GM23338 (cell line): ENCODE measurements around the gene LRRC26. TPM values are rescaled to one million over a fixed set of nuclear protein-coding genes. Genes with fewer than 3 reads are reported as not detected.

Experiments used
- ATAC-seq: fragments of 200-7000 bp; cut with Tn5 transposase; 3 replicates; pipeline ENCODE4 v1.9.1; 2020
- DNase-seq: peaks from one replicate; pipeline ENCODE4 v3.0.0-alpha.2; 2015; ENCODE audit warnings: low spot score
- H2AFZ ChIP-seq: fragments of 200-600 bp; sonication (generic); 2 replicates; pipeline ENCODE4 v1.8.0; 2016; ENCODE audit warnings: antibody characterized with exemption, mild to moderate bottlenecking, moderate library complexity
- H3F3A ChIP-seq: fragments of 200-600 bp; sonication (generic); replicated peaks from 2 replicates; pipeline ENCODE4 v1.8.0; 2017; ENCODE audit warnings: antibody characterized with exemption, mixed run types, low read depth
- H3K27ac ChIP-seq: fragments of 200-600 bp; sonication (generic); 2 replicates; pipeline ENCODE4 v1.6.1; 2016; ENCODE audit warnings: low read depth
- H3K27me3 ChIP-seq: fragments of 200-600 bp; sonication (generic); 2 replicates; pipeline ENCODE4 v1.8.0; 2016; ENCODE audit warnings: mild to moderate bottlenecking, mixed run types, moderate library complexity; ENCODE audit not compliant: insufficient read depth
- H3K36me3 ChIP-seq: fragments of 200-600 bp; sonication (generic); 2 replicates; pipeline ENCODE4 v1.8.0; 2016; ENCODE audit warnings: mild to moderate bottlenecking; ENCODE audit not compliant: insufficient read depth
- H3K4me1 ChIP-seq: fragments of 200-600 bp; sonication (generic); 2 replicates; pipeline ENCODE4 v1.8.0; 2016; ENCODE audit warnings: mild to moderate bottlenecking, moderate library complexity; ENCODE audit not compliant: insufficient read depth
- H3K4me2 ChIP-seq: fragments of 200-600 bp; sonication (generic); 2 replicates; pipeline ENCODE4 v1.7.1; 2017; ENCODE audit warnings: mixed run types
- H3K4me3 ChIP-seq: fragments of 200-600 bp; sonication (generic); 2 replicates; pipeline ENCODE4 v1.6.1; 2016; ENCODE audit warnings: mixed run types
- H3K79me2 ChIP-seq: fragments of 200-600 bp; sonication (generic); replicated peaks from 2 replicates; pipeline ENCODE4 v1.8.0; 2017; ENCODE audit warnings: mild to moderate bottlenecking; ENCODE audit not compliant: insufficient read depth
- H3K9me2 ChIP-seq: fragments of 200-600 bp; sonication (generic); 2 replicates; pipeline ENCODE4 v1.8.0; 2017; ENCODE audit not compliant: insufficient read depth
- H4K20me1 ChIP-seq: fragments of 200-600 bp; sonication (generic); replicated peaks from 2 replicates; pipeline ENCODE4 v1.8.0; 2017; ENCODE audit warnings: mild to moderate bottlenecking; ENCODE audit not compliant: insufficient read depth
- H3K27ac Mint-ChIP-seq: 2 replicates; pipeline ENCODE4 v1.8.0; 2020; ENCODE audit warnings: inconsistent platforms, mild to moderate bottlenecking, moderate library complexity, mixed read lengths
- H3K27me3 Mint-ChIP-seq: 3 replicates; pipeline ENCODE4 v1.8.0; 2022; ENCODE audit warnings: low read depth, mild to moderate bottlenecking, moderate library complexity, mixed read lengths, inconsistent platforms; ENCODE audit not compliant: insufficient read depth, poor library complexity
- H3K36me3 Mint-ChIP-seq: 3 replicates; pipeline ENCODE4 v1.8.0; 2021; ENCODE audit warnings: low read depth, mild to moderate bottlenecking, inconsistent platforms, moderate library complexity, mixed read lengths
- H3K4me1 Mint-ChIP-seq: 3 replicates; pipeline ENCODE4 v1.8.0; 2020; ENCODE audit warnings: mild to moderate bottlenecking, inconsistent platforms, mixed read lengths
- H3K4me3 Mint-ChIP-seq: 3 replicates; pipeline ENCODE4 v1.8.0; 2021; ENCODE audit warnings: moderate library complexity, mild to moderate bottlenecking, inconsistent platforms, mixed read lengths
- H3K9me3 Mint-ChIP-seq: 3 replicates; pipeline ENCODE4 v1.8.0; 2020; ENCODE audit warnings: moderate library complexity, mild to moderate bottlenecking, inconsistent platforms, mixed read lengths
- CREB1 ChIP-seq: fragments of 250-450 bp; sonication (Bioruptor Pico); IDR thresholded peaks from 2 replicates; pipeline ENCODE4 v1.5.0; 2020; ENCODE audit warnings: low read depth, mild to moderate bottlenecking, moderate library complexity
- ETS1 ChIP-seq: IDR thresholded peaks from 2 replicates; pipeline ENCODE4 v1.6.1; 2016; ENCODE audit warnings: antibody characterized with exemption
- EZH2 ChIP-seq: fragments of 200-600 bp; sonication (generic); IDR thresholded peaks from one replicate; pipeline ENCODE4 v1.8.0; 2017; ENCODE audit warnings: antibody characterized with exemption, mild to moderate bottlenecking, low read depth; ENCODE audit not compliant: unreplicated experiment
- JUNB ChIP-seq: IDR thresholded peaks from one replicate; pipeline ENCODE4 v1.6.1; 2016; ENCODE audit warnings: antibody characterized with exemption; ENCODE audit not compliant: unreplicated experiment
- NANOG ChIP-seq: IDR thresholded peaks from 2 replicates; pipeline ENCODE4 v1.6.1; 2016; ENCODE audit warnings: antibody characterized with exemption, borderline replicate concordance
- POLR2AphosphoS5 ChIP-seq: IDR thresholded peaks from 2 replicates; pipeline ENCODE4 v1.6.1; 2016; ENCODE audit warnings: antibody characterized with exemption, low read depth
- STAT1 ChIP-seq: IDR thresholded peaks from one replicate; pipeline ENCODE4 v1.6.1; 2016; ENCODE audit warnings: antibody characterized with exemption; ENCODE audit not compliant: unreplicated experiment
- ZNF114 ChIP-seq: fragments of 250-450 bp; sonication (Bioruptor Pico); IDR thresholded peaks from 2 replicates; pipeline ENCODE4 v1.5.0; 2020; ENCODE audit warnings: mild to moderate bottlenecking, moderate library complexity
- ZNF331 ChIP-seq: fragments of 250-450 bp; sonication (Bioruptor Pico); IDR thresholded peaks from 2 replicates; pipeline ENCODE4 v1.5.0; 2020; ENCODE audit warnings: low read depth, mild to moderate bottlenecking, moderate library complexity
- polyA plus RNA-seq: library from polyadenylated mRNA; unstranded; fragments of >200 nt; fragmentation: Nextera tagmentation; extraction: Ambion mirVana; gene quantifications from 2 replicates; pipeline ENCODE4 v1.2.1, GENCODE V29; 2016
- total RNA-seq: library from RNA; depleted of rRNA; stranded (reverse); fragments of >200 nt; shearing (Covaris generic); gene quantifications from 2 replicates; pipeline ENCODE4 v1.2.3, GENCODE V29; 2014
- TF ChIP-seq, protein P1 (sequence below): fragments of 250-450 bp; sonication (Bioruptor Pico); IDR thresholded peaks from 2 replicates; pipeline ENCODE4 v1.5.0; 2020; ENCODE audit warnings: mild to moderate bottlenecking, moderate library complexity

The LRRC26 gene
- total and polyA plus RNA-seq, 2 experiments from 2014 or later: 0.21 to 4.3 TPM

DNA sequence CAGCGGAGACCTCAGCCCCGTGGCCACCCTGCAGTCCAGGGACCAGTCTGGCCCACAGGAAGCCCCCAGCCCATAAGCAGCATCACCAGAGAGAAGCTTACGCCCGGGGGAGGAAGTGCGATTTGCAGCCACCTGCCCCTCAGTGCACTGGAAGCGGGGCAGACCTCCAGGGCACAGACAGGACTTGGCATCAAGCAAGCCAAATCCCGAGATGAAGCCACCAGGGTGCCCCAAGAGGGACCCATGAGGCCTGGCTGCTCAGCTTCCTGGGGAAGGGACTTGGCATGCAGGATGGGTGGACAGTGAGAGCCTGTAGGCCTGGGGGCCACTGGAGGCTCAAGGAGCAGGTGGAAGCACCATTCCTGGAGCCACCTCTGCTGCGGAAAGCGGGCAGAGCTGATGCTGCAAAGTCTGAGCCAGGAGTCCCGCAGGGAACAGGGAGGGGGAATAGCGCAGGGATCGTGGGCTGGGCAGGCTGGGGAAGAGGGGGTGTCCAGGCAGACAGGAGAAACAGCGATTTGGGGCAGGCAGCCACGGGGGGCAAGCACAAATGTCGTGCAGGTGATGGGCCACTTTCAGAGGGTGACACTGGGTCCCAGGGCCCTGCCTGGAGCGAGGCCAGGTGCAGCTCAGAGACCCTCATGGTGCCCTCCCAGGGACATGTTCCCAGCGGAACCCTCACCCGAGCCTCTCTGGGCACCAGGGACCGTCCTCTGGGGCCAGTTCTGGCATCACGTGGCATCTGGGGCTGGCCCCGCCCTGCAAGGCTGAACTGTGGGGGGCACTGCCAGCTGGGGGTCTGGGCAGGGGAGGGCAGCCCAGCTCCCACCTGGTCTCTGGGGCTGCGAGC is 3.2 kb downstream of the LRRC26 start:
- H3K27ac Mint-ChIP-seq: no peak overlapping the region
- Histone ChIP-seq H4K20me1 (no peaks in the 10 kb centered on the region), H3K9me2 (no peaks in the 10 kb centered on the region), H3K27me3 (peaks cover 89% of the 10 kb centered on the region), H3K4me3 (no peak overlapping the region), H3F3A (no peaks in the 10 kb centered on the region), H3K4me2 (no peak overlapping the region), H2AFZ (no peak overlapping the region), H3K36me3 (no peaks in the 10 kb centered on the region), H3K4me1 (no peaks in the 10 kb centered on the region; the same call in 1 of the 2 replicates), H3K27ac (no peak overlapping the region), H3K79me2 (no peaks in the 10 kb centered on the region)
- H3K9me3 Mint-ChIP-seq: no peaks in the 10 kb centered on the region
- peaks cover 80% of the 10 kb centered on the region for H3K27me3 Mint-ChIP-seq
- ATAC-seq (no peak), DNase-seq (no peak)
- TF ChIP-seq ZNF114 (CRISPR knock-in tag) (no peak), CREB1 (CRISPR knock-in tag) (no peak), ETS1 (no peak), ZNF331 (no peak), POLR2AphosphoS5 (no peak), STAT1 (no peak), JUNB (no peak), EZH2 (no peak), NANOG (no peak)
- TF ChIP-seq, protein P1, sequence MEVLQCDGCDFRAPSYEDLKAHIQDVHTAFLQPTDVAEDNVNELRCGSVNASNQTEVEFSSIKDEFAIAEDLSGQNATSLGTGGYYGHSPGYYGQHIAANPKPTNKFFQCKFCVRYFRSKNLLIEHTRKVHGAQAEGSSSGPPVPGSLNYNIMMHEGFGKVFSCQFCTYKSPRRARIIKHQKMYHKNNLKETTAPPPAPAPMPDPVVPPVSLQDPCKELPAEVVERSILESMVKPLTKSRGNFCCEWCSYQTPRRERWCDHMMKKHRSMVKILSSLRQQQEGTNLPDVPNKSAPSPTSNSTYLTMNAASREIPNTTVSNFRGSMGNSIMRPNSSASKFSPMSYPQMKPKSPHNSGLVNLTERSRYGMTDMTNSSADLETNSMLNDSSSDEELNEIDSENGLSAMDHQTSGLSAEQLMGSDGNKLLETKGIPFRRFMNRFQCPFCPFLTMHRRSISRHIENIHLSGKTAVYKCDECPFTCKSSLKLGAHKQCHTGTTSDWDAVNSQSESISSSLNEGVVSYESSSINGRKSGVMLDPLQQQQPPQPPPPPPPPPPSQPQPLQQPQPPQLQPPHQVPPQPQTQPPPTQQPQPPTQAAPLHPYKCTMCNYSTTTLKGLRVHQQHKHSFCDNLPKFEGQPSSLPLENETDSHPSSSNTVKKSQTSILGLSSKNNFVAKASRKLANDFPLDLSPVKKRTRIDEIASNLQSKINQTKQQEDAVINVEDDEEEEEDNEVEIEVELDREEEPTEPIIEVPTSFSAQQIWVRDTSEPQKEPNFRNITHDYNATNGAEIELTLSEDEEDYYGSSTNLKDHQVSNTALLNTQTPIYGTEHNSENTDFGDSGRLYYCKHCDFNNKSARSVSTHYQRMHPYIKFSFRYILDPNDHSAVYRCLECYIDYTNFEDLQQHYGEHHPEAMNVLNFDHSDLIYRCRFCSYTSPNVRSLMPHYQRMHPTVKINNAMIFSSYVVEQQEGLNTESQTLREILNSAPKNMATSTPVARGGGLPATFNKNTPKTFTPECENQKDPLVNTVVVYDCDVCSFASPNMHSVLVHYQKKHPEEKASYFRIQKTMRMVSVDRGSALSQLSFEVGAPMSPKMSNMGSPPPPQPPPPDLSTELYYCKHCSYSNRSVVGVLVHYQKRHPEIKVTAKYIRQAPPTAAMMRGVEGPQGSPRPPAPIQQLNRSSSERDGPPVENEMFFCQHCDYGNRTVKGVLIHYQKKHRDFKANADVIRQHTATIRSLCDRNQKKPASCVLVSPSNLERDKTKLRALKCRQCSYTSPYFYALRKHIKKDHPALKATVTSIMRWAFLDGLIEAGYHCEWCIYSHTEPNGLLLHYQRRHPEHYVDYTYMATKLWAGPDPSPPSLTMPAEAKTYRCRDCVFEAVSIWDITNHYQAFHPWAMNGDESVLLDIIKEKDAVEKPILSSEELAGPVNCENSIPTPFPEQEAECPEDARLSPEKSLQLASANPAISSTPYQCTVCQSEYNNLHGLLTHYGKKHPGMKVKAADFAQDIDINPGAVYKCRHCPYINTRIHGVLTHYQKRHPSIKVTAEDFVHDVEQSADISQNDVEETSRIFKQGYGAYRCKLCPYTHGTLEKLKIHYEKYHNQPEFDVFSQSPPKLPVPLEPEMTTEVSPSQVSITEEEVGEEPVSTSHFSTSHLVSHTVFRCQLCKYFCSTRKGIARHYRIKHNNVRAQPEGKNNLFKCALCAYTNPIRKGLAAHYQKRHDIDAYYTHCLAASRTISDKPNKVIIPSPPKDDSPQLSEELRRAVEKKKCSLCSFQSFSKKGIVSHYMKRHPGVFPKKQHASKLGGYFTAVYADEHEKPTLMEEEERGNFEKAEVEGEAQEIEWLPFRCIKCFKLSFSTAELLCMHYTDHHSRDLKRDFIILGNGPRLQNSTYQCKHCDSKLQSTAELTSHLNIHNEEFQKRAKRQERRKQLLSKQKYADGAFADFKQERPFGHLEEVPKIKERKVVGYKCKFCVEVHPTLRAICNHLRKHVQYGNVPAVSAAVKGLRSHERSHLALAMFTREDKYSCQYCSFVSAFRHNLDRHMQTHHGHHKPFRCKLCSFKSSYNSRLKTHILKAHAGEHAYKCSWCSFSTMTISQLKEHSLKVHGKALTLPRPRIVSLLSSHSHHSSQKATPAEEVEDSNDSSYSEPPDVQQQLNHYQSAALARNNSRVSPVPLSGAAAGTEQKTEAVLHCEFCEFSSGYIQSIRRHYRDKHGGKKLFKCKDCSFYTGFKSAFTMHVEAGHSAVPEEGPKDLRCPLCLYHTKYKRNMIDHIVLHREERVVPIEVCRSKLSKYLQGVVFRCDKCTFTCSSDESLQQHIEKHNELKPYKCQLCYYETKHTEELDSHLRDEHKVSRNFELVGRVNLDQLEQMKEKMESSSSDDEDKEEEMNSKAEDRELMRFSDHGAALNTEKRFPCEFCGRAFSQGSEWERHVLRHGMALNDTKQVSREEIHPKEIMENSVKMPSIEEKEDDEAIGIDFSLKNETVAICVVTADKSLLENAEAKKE (CRISPR knock-in tag): no peak
- H3K4me3 Mint-ChIP-seq: no peak overlapping the region
- peaks cover 5% of the 10 kb centered on the region; the same call in 2 of the 3 replicates for H3K4me1 Mint-ChIP-seq
- no peaks in the 10 kb centered on the region for H3K36me3 Mint-ChIP-seq
